ENCODE measurements around the gene PLD6. TPM values are rescaled to one million over a fixed set of nuclear protein-coding genes. Genes with fewer than 3 reads are reported as not detected.

The PLD6 gene
- polyA plus RNA-seq, 2 donors, result 1.2 TPM

GRCh38 chr17:17216236-17216635 lies 10.1 kb upstream of the PLD6 start:
- Histone ChIP-seq H3K9me3 (ENCODE audit: control insufficient read depth in 2 of 2, insufficient read depth in 1 of 2, low read depth in 1 of 2, low read length in 1 of 2) (no peaks in the 10 kb centered on the region), H3K4me1 (ENCODE audit: control insufficient read depth in 2 of 2, insufficient read depth in 2 of 2, low read length in 1 of 2) (peaks cover 0 to 3% of the 10 kb centered on the region in 2 donors), H3K27me3 (ENCODE audit: control insufficient read depth in 1 of 2, insufficient read depth in 2 of 2, low read length in 2 of 2) (no peaks in the 10 kb centered on the region), H3K27ac (ENCODE audit: low read depth in 2 of 2, low read length in 1 of 2) (no peak overlapping the region), H3K36me3 (ENCODE audit: control insufficient read depth in 2 of 2, insufficient read depth in 2 of 2, low read length in 1 of 2) (peaks cover 16 to 63% of the 10 kb centered on the region in 2 donors), H3K4me3 (ENCODE audit: low read depth in 1 of 2, low read length in 2 of 2) (no peak overlapping the region)
- 93 to 96% methylated on average over 17 of the region's 17 CpGs for WGBS, 2 donors

GRCh38 chr17:17215575-17215974 lies 9.4 kb upstream of the PLD6 start:
- Histone ChIP-seq H3K27me3 (ENCODE audit: control insufficient read depth in 1 of 2, insufficient read depth in 2 of 2, low read length in 2 of 2) (no peaks in the 10 kb centered on the region), H3K36me3 (ENCODE audit: control insufficient read depth in 2 of 2, insufficient read depth in 2 of 2, low read length in 1 of 2) (peaks cover 16 to 59% of the 10 kb centered on the region in 2 donors), H3K9me3 (ENCODE audit: control insufficient read depth in 2 of 2, insufficient read depth in 1 of 2, low read depth in 1 of 2, low read length in 1 of 2) (no peaks in the 10 kb centered on the region), H3K4me3 (ENCODE audit: low read depth in 1 of 2, low read length in 2 of 2) (no peak overlapping the region), H3K4me1 (ENCODE audit: control insufficient read depth in 2 of 2, insufficient read depth in 2 of 2, low read length in 1 of 2) (no peaks in the 10 kb centered on the region), H3K27ac (ENCODE audit: low read depth in 2 of 2, low read length in 1 of 2) (no peak overlapping the region)
- 87 to 90% methylated on average over 8 of the region's 8 CpGs for WGBS, 2 donors

- H3K9me3 ChIP-seq (ENCODE audit: control insufficient read depth in 2 of 2, insufficient read depth in 1 of 2, low read depth in 1 of 2, low read length in 1 of 2), result no peaks in the 10 kb centered on the region
- H3K27ac ChIP-seq (ENCODE audit: low read depth in 2 of 2, low read length in 1 of 2), result no peak overlapping the region
- H3K4me1 ChIP-seq (ENCODE audit: control insufficient read depth in 2 of 2, insufficient read depth in 2 of 2, low read length in 1 of 2), result no peaks in the 10 kb centered on the region
- WGBS, 2 donors, result 87 to 89% methylated on average over 27 of the region's 27 CpGs
- no peaks in the 10 kb centered on the region for H3K27me3 ChIP-seq (ENCODE audit: control insufficient read depth in 1 of 2, insufficient read depth in 2 of 2, low read length in 2 of 2)
- H3K4me3 ChIP-seq (ENCODE audit: low read depth in 1 of 2, low read length in 2 of 2), result no peak overlapping the region
- peaks cover 16 to 56% of the 10 kb centered on the region in 2 donors for H3K36me3 ChIP-seq (ENCODE audit: control insufficient read depth in 2 of 2, insufficient read depth in 2 of 2, low read length in 1 of 2)
These were observed 8.7 kb upstream of the PLD6 start for GRCh38 chr17:17214646-17215436.

DNA sequence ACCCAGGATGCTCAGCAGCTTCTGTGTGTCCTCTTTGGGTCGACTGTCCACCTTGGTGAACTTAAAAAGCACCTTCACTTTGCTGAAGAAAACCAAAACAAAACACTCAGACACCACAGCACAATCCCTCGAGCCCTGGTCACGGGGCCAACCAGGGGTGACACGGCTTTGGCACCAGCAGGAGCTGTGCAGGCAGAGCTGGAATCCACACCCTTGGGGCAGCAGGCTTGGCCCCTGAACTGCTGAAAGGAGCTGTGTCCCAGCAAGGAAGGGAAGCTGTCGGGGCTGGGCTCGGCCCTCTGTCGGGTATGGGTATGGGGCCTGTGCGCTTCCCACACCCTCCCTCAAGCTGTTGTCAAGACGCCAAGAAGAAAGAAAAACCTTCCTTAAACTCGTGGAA lies 7.6 kb upstream of the PLD6 start:
- no peak overlapping the region for H3K4me3 ChIP-seq (ENCODE audit: low read depth in 1 of 2, low read length in 2 of 2)
- no peaks in the 10 kb centered on the region for H3K27me3 ChIP-seq (ENCODE audit: control insufficient read depth in 1 of 2, insufficient read depth in 2 of 2, low read length in 2 of 2)
- H3K36me3 ChIP-seq (ENCODE audit: control insufficient read depth in 2 of 2, insufficient read depth in 2 of 2, low read length in 1 of 2), result peaks cover 15 to 52% of the 10 kb centered on the region in 2 donors
- H3K27ac ChIP-seq (ENCODE audit: low read depth in 2 of 2, low read length in 1 of 2), result no peak overlapping the region
- 57 to 66% methylated on average over 10 of the region's 10 CpGs for WGBS, 2 donors
- no peaks in the 10 kb centered on the region for H3K4me1 ChIP-seq (ENCODE audit: control insufficient read depth in 2 of 2, insufficient read depth in 2 of 2, low read length in 1 of 2)
- H3K9me3 ChIP-seq (ENCODE audit: control insufficient read depth in 2 of 2, insufficient read depth in 1 of 2, low read depth in 1 of 2, low read length in 1 of 2), result no peaks in the 10 kb centered on the region

GRCh38 chr17:17207998-17208397 lies 1.9 kb upstream of the PLD6 start:
- Histone ChIP-seq H3K36me3 (ENCODE audit: control insufficient read depth in 2 of 2, insufficient read depth in 2 of 2, low read length in 1 of 2) (peaks cover 0 to 7% of the 10 kb centered on the region in 2 donors), H3K4me1 (ENCODE audit: control insufficient read depth in 2 of 2, insufficient read depth in 2 of 2, low read length in 1 of 2) (peaks cover 6 to 20% of the 10 kb centered on the region in 2 donors), H3K9me3 (ENCODE audit: control insufficient read depth in 2 of 2, insufficient read depth in 1 of 2, low read depth in 1 of 2, low read length in 1 of 2) (peaks cover 0 to 4% of the 10 kb centered on the region in 2 donors), H3K4me3 (ENCODE audit: low read depth in 1 of 2, low read length in 2 of 2) (no peak overlapping the region), H3K27me3 (ENCODE audit: control insufficient read depth in 1 of 2, insufficient read depth in 2 of 2, low read length in 2 of 2) (no peaks in the 10 kb centered on the region), H3K27ac (ENCODE audit: low read depth in 2 of 2, low read length in 1 of 2) (no peak overlapping the region)
- 76 to 77% methylated on average over 8 of the region's 8 CpGs for WGBS, 2 donors

DNA sequence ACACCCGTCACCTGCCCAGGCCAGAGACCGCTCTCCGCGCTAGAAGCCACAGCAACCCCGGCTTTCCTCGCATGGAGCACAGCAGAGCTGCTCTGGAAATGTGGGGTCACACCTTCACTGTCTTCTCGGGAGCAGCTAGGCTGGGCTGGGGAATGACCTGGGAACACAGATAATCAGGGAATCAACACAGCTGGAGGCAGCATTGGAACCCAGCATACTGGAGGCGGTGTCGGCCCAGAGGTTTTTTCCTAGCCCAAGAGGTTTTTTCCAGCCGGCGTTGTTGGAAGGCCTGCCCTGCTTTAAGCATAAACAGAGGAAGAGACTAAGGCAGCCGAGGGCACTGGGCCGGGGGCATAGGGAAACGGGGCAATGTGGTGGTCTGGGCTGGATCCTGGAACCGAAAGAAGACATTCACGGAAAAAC lies 791 bp upstream of the PLD6 start:
- peak overlapping the region; percentile 66 to 90 for H3K27ac ChIP-seq (ENCODE audit: low read depth in 2 of 2, low read length in 1 of 2)
- no peaks in the 10 kb centered on the region for H3K27me3 ChIP-seq (ENCODE audit: control insufficient read depth in 1 of 2, insufficient read depth in 2 of 2, low read length in 2 of 2)
- peaks cover 0 to 4% of the 10 kb centered on the region in 2 donors for H3K9me3 ChIP-seq (ENCODE audit: control insufficient read depth in 2 of 2, insufficient read depth in 1 of 2, low read depth in 1 of 2, low read length in 1 of 2)
- peaks cover 11 to 20% of the 10 kb centered on the region in 2 donors for H3K4me1 ChIP-seq (ENCODE audit: control insufficient read depth in 2 of 2, insufficient read depth in 2 of 2, low read length in 1 of 2)
- whole genome bisulfite sequencing, 2 donors, result 30 to 31% methylated on average over 16 of the region's 16 CpGs
- peaks cover 0 to 8% of the 10 kb centered on the region in 2 donors for H3K36me3 ChIP-seq (ENCODE audit: control insufficient read depth in 2 of 2, insufficient read depth in 2 of 2, low read length in 1 of 2)
- H3K4me3 ChIP-seq (ENCODE audit: low read depth in 1 of 2, low read length in 2 of 2), result no peak overlapping the region

DNA sequence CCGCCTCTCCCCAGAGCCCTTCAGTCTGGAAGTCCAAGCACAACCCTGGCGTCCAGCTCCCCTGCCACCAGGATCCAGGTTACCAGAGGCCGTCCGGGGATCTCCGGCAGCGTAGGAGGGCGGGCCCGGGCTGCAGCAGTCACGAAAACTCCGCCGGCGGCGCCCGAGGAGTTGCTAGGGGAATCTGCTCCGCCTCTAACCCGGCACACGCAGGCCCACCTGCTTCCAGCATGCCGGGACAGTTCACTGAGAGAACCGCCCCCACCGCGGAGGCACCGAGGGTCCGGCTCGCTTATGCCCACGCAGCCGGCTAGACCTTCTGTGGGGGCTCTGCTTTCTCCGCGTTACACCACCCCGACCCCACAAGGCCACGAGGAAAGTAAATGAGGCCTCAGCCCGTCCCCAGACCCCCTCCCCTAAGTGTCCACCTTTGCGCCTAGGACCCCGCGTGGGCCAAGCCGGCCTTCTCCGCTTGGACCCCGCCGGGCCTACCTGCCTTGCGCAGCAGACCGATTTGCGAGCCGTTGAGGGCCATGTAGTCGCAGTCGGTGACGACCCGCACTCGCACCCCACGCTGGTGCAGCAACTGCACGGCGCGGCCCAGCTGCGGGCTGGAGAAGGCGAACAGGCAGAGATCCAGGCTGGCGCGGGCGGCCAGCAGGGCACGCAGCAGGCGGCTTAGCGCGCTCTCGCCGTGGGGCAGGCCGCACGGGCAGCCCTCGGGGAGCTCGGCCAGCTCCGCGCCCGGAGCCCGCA lies 587 bp downstream of the PLD6 start:
- peak overlapping the region; percentile 66 to 90 for H3K27ac ChIP-seq (ENCODE audit: low read depth in 2 of 2, low read length in 1 of 2)
- H3K36me3 ChIP-seq (ENCODE audit: control insufficient read depth in 2 of 2, insufficient read depth in 2 of 2, low read length in 1 of 2), result peaks cover 0 to 4% of the 10 kb centered on the region in 2 donors
- peaks cover 0 to 4% of the 10 kb centered on the region in 2 donors for H3K9me3 ChIP-seq (ENCODE audit: control insufficient read depth in 2 of 2, insufficient read depth in 1 of 2, low read depth in 1 of 2, low read length in 1 of 2)
- no peaks in the 10 kb centered on the region for H3K27me3 ChIP-seq (ENCODE audit: control insufficient read depth in 1 of 2, insufficient read depth in 2 of 2, low read length in 2 of 2)
- peak overlapping the region; percentile 45 to 46 for H3K4me3 ChIP-seq (ENCODE audit: low read depth in 1 of 2, low read length in 2 of 2)
- H3K4me1 ChIP-seq (ENCODE audit: control insufficient read depth in 2 of 2, insufficient read depth in 2 of 2, low read length in 1 of 2), result peaks cover 11 to 20% of the 10 kb centered on the region in 2 donors
- 3 to 4% methylated on average over 69 to 70 of the region's 70 CpGs for WGBS, 2 donors

- peak overlapping the region in 1 of 2 donors; percentile 45 for H3K4me3 ChIP-seq (ENCODE audit: low read depth in 1 of 2, low read length in 2 of 2)
- peak overlapping the region in 1 of 2 donors; percentile 90 for H3K27ac ChIP-seq (ENCODE audit: low read depth in 2 of 2, low read length in 1 of 2)
- peaks cover 11 to 20% of the 10 kb centered on the region in 2 donors for H3K4me1 ChIP-seq (ENCODE audit: control insufficient read depth in 2 of 2, insufficient read depth in 2 of 2, low read length in 1 of 2)
- H3K36me3 ChIP-seq (ENCODE audit: control insufficient read depth in 2 of 2, insufficient read depth in 2 of 2, low read length in 1 of 2), result peaks cover 0 to 4% of the 10 kb centered on the region in 2 donors
- WGBS, 2 donors, result 62 to 65% methylated on average over 14 of the region's 14 CpGs
- H3K9me3 ChIP-seq (ENCODE audit: control insufficient read depth in 2 of 2, insufficient read depth in 1 of 2, low read depth in 1 of 2, low read length in 1 of 2), result peaks cover 0 to 4% of the 10 kb centered on the region in 2 donors
- no peaks in the 10 kb centered on the region for H3K27me3 ChIP-seq (ENCODE audit: control insufficient read depth in 1 of 2, insufficient read depth in 2 of 2, low read length in 2 of 2)
These were observed 1.4 kb downstream of the PLD6 start for GRCh38 chr17:17204635-17205231.

DNA sequence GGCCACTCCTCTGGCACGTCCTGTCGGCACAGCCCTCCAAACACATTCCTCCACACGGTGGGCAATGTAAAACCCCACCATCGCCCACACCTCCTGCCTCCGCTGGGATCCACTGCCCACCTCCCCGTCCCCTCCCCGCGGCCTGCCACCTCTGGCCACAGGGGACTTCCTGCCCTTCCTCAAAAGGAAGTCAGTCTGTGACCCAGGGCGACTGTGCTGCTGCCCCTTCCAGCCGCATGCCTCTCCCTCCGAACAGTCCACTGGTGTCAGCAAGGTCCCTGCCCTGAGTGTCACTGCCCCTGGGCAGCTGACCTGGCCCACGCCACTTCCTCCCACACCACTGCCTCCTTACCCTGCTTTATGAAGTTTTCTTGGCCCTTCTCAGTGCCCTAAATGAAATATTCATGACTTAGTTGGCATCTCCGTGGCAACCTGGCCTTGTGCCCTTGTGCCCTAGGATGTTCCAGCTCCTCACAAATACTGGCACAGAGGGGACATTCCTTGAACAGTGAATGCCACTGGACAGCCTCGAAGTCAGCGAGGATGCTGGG lies 2.0 kb downstream of the PLD6 start:
- Histone ChIP-seq H3K36me3 (ENCODE audit: control insufficient read depth in 2 of 2, insufficient read depth in 2 of 2, low read length in 1 of 2) (peaks cover 0 to 4% of the 10 kb centered on the region in 2 donors), H3K4me3 (ENCODE audit: low read depth in 1 of 2, low read length in 2 of 2) (no peak overlapping the region), H3K27ac (ENCODE audit: low read depth in 2 of 2, low read length in 1 of 2) (peak overlapping the region; percentile 29 to 90), H3K9me3 (ENCODE audit: control insufficient read depth in 2 of 2, insufficient read depth in 1 of 2, low read depth in 1 of 2, low read length in 1 of 2) (peaks cover 0 to 4% of the 10 kb centered on the region in 2 donors), H3K4me1 (ENCODE audit: control insufficient read depth in 2 of 2, insufficient read depth in 2 of 2, low read length in 1 of 2) (peaks cover 11 to 20% of the 10 kb centered on the region in 2 donors), H3K27me3 (ENCODE audit: control insufficient read depth in 1 of 2, insufficient read depth in 2 of 2, low read length in 2 of 2) (no peaks in the 10 kb centered on the region)
- WGBS, 2 donors, result 44 to 52% methylated on average over 15 of the region's 15 CpGs

Measured in esophagus (tissue), 2 donors.